HG03280 (cell line): ENCODE results near the gene UBR2.
"Not testable (repeated sequence)": the region's sequence is repeated elsewhere in the genome, so short reads cannot be mapped to it uniquely, and the experiment has no call there.

ENCODE experiments used
- ATAC-seq: cut with Tn5 transposase; IDR thresholded peaks from one replicate; pipeline ENCODE4 v1.9.1; 2021; ENCODE audit warnings: mild to moderate bottlenecking, moderate library complexity; ENCODE audit not compliant: unreplicated experiment

The UBR2 gene

GRCh38 chr6:42722497-42722896 is 158.7 kb downstream of the UBR2 start, which contains the start of gene PRPH2:
PRPH2 (minus strand) TSS chr6:42722597; CDS start chr6:42722334, 263 bp downstream.
- no peak for ATAC-seq

- no peak for ATAC-seq
Observed at GRCh38 chr6:42724825-42725224, 161.0 kb downstream of the UBR2 start.

GRCh38 chr6:42726026-42726425 is 162.2 kb downstream of the UBR2 start:
- no peak for ATAC-seq

- peak; percentile 89 for ATAC-seq
Observed at GRCh38 chr6:42726485-42727086, 162.8 kb downstream of the UBR2 start.

GRCh38 chr6:42727087-42727611 is 163.3 kb downstream of the UBR2 start:
- ATAC-seq = no peak

GRCh38 chr6:42727627-42728026 is 163.8 kb downstream of the UBR2 start:
- no peak for ATAC-seq

GRCh38 chr6:42729731-42730130 is 165.9 kb downstream of the UBR2 start:
- no peak for ATAC-seq

- not testable (repeated sequence) for ATAC-seq
Observed at GRCh38 chr6:42733867-42734481, 170.1 kb downstream of the UBR2 start.

GRCh38 chr6:42735976-42736375 is 172.1 kb downstream of the UBR2 start:
- ATAC-seq = no peak

- ATAC-seq = no peak
Observed at GRCh38 chr6:42740725-42741124, 176.9 kb downstream of the UBR2 start.

- no peak for ATAC-seq
Observed at GRCh38 chr6:42742116-42742894, 178.5 kb downstream of the UBR2 start.
